GM12891 (cell line): ENCODE measurements around the gene SLC38A3.

Experiments
- POLR2A ChIP-seq: IDR thresholded peaks from 2 replicates; pipeline ENCODE4 v1.6.1; 2011; ENCODE audit warnings: low read depth, low read length, control low read depth
- POLR2AphosphoS5 ChIP-seq: IDR thresholded peaks from 2 replicates; pipeline ENCODE4 v1.6.1; 2011; ENCODE audit warnings: low read depth, low read length, control low read depth

GRCh38 chr3:50232303-50232702, 27.2 kb downstream of the SLC38A3 start:
- no peak for TF ChIP-seq POLR2A
- TF ChIP-seq POLR2AphosphoS5: no peak
